BJ (cell line): ENCODE data around the gene PID1. TPM values are rescaled to one million over a fixed set of nuclear protein-coding genes. Genes with fewer than 3 reads are reported as not detected.

Experiments used
- CTCF ChIA-PET: fragments of 350-600 bp; formaldehyde crosslinking; extraction: SDS; loops from one replicate; lab custom pipeline; 2021; ENCODE audit warnings: antibody characterized with exemption, inconsistent platforms; lab: Yijun Ruan, JAX
- POLR2A ChIA-PET: fragments of 300-600 bp; sonication (Branson Sonifier 250); formaldehyde crosslinking; extraction: SDS; loops from one replicate; lab custom pipeline; 2021; ENCODE audit warnings: antibody characterized with exemption; lab: Charles Lee
- DNase-seq: peaks from one replicate; pipeline ENCODE4 v3.0.0-alpha.2; 2011; ENCODE audit warnings: low read depth
- H3K27me3 ChIP-seq: 2 replicates; pipeline ENCODE4 v1.6.0; 2011; ENCODE audit warnings: low read length; ENCODE audit not compliant: control insufficient read depth, insufficient read depth
- H3K36me3 ChIP-seq: 2 replicates; pipeline ENCODE4 v1.5.1; 2011; ENCODE audit warnings: low read length; ENCODE audit not compliant: control insufficient read depth, insufficient read depth
- H3K4me3 ChIP-seq: 2 replicates; pipeline ENCODE4 v1.5.1; 2011; ENCODE audit warnings: low read depth, mild to moderate bottlenecking, control low read depth, low read length
- polyA plus RNA-seq: library from polyadenylated mRNA; depleted of rRNA; stranded (reverse); fragments of >200 nt; gene quantifications from 2 replicates; pipeline ENCODE4 v1.2.3, GENCODE V29; 2011
- small RNA-seq: library from RNA; depleted of rRNA; stranded (forward); fragments of <200 nt; gene quantifications from one replicate; pipeline ENCODE3, GENCODE V24; 2012; ENCODE audit warnings: low replicate concordance, low read depth; ENCODE audit not compliant: insufficient read length
- TF ChIP-seq, protein P1 (sequence below): IDR thresholded peaks from 2 replicates; pipeline ENCODE4 v1.5.1; 2011; ENCODE audit warnings: low read depth, mild to moderate bottlenecking, control low read depth, inconsistent platforms, low read length, moderate library complexity; ENCODE audit not compliant: insufficient read depth

Gene PID1
- polyA plus RNA-seq, 1 experiment: 8.8 TPM

GRCh38 chr2:228988786-228989185, 282.3 kb downstream of the PID1 start:
- no peaks in the 10 kb centered on the region for H3K36me3 ChIP-seq
- no peak for DNase-seq
- TF ChIP-seq, protein P1, sequence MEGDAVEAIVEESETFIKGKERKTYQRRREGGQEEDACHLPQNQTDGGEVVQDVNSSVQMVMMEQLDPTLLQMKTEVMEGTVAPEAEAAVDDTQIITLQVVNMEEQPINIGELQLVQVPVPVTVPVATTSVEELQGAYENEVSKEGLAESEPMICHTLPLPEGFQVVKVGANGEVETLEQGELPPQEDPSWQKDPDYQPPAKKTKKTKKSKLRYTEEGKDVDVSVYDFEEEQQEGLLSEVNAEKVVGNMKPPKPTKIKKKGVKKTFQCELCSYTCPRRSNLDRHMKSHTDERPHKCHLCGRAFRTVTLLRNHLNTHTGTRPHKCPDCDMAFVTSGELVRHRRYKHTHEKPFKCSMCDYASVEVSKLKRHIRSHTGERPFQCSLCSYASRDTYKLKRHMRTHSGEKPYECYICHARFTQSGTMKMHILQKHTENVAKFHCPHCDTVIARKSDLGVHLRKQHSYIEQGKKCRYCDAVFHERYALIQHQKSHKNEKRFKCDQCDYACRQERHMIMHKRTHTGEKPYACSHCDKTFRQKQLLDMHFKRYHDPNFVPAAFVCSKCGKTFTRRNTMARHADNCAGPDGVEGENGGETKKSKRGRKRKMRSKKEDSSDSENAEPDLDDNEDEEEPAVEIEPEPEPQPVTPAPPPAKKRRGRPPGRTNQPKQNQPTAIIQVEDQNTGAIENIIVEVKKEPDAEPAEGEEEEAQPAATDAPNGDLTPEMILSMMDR: no peak
- no peaks in the 10 kb centered on the region for H3K27me3 ChIP-seq
- ChIA-PET POLR2A (no interaction called here), CTCF (no interaction called here)
- H3K4me3 ChIP-seq: no peak overlapping the region

DNA sequence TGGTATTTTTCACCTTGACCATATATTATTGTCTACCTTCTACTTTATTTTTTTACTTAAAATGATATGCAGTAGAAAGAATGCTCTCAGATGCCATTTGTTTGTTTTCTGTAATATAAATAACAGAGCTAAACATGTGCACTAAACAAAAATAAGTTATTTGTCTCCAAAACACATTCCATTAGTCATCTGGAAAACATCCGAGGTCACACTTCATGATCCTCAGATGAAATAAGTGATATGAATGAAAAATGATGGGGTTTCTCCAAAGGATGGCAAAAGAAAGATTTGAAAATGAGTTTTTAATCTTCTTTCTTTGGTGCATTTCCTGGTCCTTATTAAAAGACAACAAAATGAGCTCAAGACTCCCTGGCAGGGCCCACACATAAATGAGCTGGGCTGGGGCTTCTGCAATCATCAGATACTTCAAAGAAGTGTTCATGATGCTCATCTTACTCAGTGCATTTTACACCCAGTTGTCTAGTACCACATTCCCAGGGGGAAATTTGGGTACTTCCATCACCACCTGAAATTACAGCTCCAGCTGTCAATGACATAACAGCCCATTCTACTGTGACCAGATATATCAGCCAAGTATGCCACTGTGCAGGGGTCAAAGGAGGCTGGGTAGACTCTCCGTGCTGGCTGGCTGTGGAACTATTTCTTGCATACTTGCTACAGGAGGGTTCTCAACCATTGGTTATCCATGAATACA, 283.5 kb downstream of the PID1 start:
- TF ChIP-seq, protein P1: no peak
- Histone ChIP-seq H3K36me3 (no peaks in the 10 kb centered on the region), H3K4me3 (no peak overlapping the region), H3K27me3 (no peaks in the 10 kb centered on the region)
- DNase-seq: peak; percentile 27
- POLR2A ChIA-PET: no interaction called here
- CTCF ChIA-PET: no interaction called here

- no peak overlapping the region for H3K4me3 ChIP-seq
- H3K36me3 ChIP-seq: no peaks in the 10 kb centered on the region
- no peaks in the 10 kb centered on the region for H3K27me3 ChIP-seq
- ChIA-PET CTCF (no interaction called here), POLR2A (no interaction called here)
- TF ChIP-seq, protein P1: no peak
- DNase-seq: peak; percentile 50
Observed at GRCh38 chr2:228986961-228987360, 284.1 kb downstream of the PID1 start.

- ChIA-PET CTCF (no interaction called here), POLR2A (no interaction called here)
- TF ChIP-seq, protein P1: no peak
- Histone ChIP-seq H3K27me3 (no peaks in the 10 kb centered on the region), H3K4me3 (no peak overlapping the region), H3K36me3 (no peaks in the 10 kb centered on the region)
- no peak for DNase-seq
Observed at GRCh38 chr2:228983700-228984099, 287.4 kb downstream of the PID1 start.

GRCh38 chr2:228974169-228974568, 296.9 kb downstream of the PID1 start:
- ChIA-PET POLR2A (no interaction called here), CTCF (interaction anchor here (1.4 kb wide), 1 partner anchor 295 kb away, joined by 3 read pairs; no protein-coding TSS in a partner anchor)
- no peak for DNase-seq
- Histone ChIP-seq H3K36me3 (no peaks in the 10 kb centered on the region), H3K4me3 (no peak overlapping the region), H3K27me3 (no peaks in the 10 kb centered on the region)
- TF ChIP-seq, protein P1: no peak

Small RNA genes within 50 kb of the gene (small RNA-seq; reads per million reads assigned to genes)
- not detected for gene RN7SKP283
